GM10266 (cell line): ENCODE results near the gene NEK4.
"Not testable (repeated sequence)": the region's sequence is repeated elsewhere in the genome, so short reads cannot be mapped to it uniquely, and the experiment has no call there.

Source experiments
- DNase-seq: peaks from one replicate; pipeline ENCODE4 v3.0.0; 2012; ENCODE audit errors: extremely low spot score
- TF ChIP-seq, protein P1 (sequence below): IDR thresholded peaks from 2 replicates; pipeline ENCODE4 v1.5.1; 2012; ENCODE audit warnings: mild to moderate bottlenecking, low read depth; ENCODE audit not compliant: control insufficient read depth, insufficient read depth; ENCODE audit errors: missing control alignments

NEK4 gene

DNA sequence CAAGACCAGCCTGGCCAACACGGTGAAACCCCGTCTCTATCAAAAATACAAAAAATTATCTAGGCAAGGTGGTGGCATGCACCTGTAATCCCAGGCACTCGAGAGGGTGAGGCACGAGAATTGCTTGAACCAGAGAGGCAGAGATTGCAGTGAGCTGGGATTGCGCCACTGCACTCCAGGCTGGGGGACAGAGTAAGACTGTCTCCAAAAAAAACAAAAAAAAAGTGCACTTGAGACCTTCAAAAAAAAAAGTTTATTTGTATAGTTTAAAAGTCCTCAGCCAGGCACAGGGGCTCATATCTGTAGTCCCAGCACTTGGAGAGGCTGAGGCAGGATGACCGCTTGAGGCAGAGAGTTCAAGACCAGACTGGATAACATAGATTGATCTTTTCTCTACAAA lies 87.1 kb downstream of the NEK4 start:
- TF ChIP-seq, protein P1, sequence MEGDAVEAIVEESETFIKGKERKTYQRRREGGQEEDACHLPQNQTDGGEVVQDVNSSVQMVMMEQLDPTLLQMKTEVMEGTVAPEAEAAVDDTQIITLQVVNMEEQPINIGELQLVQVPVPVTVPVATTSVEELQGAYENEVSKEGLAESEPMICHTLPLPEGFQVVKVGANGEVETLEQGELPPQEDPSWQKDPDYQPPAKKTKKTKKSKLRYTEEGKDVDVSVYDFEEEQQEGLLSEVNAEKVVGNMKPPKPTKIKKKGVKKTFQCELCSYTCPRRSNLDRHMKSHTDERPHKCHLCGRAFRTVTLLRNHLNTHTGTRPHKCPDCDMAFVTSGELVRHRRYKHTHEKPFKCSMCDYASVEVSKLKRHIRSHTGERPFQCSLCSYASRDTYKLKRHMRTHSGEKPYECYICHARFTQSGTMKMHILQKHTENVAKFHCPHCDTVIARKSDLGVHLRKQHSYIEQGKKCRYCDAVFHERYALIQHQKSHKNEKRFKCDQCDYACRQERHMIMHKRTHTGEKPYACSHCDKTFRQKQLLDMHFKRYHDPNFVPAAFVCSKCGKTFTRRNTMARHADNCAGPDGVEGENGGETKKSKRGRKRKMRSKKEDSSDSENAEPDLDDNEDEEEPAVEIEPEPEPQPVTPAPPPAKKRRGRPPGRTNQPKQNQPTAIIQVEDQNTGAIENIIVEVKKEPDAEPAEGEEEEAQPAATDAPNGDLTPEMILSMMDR, result no peak
- no peak for DNase-seq

DNA sequence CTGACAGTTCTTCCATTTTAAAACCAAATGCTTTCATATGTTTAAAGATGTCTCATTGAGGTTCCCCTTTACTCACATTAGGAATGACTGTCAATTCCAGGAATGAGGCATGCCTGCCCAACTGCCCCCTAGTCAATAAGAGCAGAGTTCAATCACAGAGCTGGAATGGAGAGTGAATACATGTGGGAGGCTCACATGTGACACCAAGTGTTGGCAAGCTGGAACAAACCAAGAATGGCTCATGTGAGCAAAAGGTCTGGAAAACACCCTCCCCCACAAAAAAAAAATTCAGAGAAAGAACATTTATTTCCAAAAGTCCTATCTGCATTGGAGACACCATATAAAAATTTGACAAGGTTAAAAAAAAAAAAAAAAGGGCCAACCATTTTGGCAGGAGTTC lies 88.7 kb downstream of the NEK4 start:
- no peak for DNase-seq
- TF ChIP-seq, protein P1, result peak; percentile 38

DNA sequence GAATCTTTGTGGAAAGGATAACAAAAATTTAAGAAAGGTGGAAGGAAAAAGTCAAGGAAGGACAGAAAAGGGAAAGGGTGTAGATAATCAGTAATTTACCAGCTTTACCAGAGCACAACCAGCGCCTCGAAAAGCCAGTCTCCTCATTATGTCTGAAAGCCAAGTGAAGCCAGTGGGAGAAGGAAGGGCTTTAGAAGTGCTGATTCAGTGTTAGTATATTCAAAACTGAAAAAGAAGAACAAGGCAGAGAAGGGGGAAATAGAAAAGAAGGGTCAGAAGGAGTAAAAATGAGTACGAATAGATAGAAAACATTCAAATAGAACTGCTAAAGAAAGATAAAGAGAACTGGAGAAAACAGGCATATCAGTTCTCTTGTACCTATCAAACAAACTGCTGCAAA lies 89.1 kb downstream of the NEK4 start:
- TF ChIP-seq, protein P1, result no peak
- no peak for DNase-seq

DNA sequence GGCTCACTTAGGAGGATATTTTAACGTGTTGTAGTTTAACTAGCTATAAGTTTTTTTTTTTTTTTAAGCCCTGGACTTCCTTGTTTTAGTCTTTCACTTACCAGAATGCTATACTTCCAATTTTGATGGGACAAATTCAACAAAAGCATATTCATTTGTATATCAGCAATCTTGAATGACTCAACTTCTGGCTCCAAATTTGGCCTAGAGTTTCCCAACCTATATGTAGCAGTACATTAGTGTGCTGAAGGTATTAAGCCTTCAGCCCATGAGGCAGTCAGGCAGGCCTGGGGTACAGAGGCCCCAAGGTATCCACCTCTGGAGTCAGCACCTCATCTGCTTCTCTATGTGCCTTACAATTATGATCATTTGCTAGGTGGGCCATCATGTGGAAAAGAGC lies 90.9 kb downstream of the NEK4 start:
- no peak for DNase-seq
- TF ChIP-seq, protein P1, result no peak

DNA sequence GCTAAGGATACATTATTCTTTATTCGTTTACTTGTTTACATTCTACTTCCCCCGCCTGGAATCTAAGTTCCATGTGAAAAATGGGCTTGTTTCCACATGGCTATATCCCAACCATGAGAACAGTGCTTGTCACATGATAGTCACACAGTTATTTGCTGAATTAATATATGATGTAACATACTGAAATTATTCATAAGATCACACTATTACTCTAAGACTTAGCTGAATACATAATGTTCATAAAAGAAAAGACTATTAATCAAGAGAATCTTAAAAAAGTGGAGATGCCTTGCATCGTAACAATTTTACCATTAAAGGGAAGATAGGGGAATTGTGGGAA lies 91.6 kb downstream of the NEK4 start:
- no peak for DNase-seq
- TF ChIP-seq, protein P1, result no peak

DNA sequence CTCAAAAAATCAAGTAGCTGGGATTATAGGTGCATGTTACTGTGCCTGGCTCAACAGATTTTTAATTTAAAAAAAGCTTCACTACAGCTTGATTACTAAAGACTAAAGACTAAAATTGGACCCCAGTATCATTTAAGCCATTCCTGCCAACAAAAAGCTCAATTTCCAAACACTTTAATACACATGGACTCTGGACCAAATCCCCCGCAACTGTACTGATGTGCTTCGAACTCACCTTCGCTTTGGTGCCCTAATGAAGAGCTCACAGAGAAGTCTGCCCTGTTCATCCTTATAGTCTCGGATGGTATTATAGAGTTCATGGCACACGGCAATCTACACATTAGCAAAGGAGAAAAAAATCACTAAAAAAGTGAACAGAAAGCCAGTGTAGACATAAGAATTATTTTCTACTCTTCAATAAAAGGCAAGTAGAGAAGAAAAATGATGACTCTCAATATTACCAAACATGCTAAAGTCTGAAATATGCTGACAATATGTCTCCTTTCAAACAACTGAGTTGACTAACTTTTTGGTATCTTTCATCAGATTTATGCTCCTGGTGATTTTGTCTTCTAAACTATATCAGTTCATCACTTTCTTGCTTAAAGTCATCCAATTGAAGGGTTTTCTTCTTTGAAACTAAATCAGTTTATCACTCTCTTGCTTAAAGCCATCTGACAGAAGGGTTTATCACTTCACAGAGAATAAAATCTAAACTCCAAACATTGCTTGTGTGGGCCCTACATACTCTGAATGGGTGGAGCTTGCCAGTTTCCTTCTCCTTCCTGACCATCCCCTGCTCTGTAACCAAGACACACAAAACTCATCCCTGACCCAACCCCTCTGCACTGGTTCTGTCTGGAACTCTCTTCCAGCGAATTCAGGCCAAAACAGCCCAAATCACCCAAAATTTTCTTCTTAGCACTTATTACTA lies 92.2 kb downstream of the NEK4 start:
- no peak for DNase-seq
- TF ChIP-seq, protein P1, result no peak

DNA sequence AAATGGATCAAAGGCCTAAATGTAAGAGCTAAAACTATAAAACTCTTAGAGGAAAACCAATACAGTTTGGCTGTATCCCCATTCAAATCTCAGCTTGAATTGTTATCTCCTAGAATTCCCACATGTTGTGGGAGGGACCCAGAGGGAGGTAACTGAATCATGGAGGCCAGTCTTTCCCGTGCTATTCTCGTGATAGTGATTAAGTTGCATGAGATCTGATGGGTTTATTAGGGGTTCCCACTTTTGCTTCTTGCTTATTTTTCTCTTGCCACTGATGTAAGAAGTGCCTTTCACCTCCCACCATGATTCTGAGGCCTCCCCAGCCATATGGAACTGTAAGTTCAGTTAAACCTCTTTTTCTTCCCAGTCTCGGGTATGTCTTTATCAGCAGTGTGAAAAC lies 94.5 kb downstream of the NEK4 start:
- not testable (repeated sequence) for DNase-seq
